ENCODE results near the gene C1QTNF9B.
"Not testable (repeated sequence)": the region's sequence is repeated elsewhere in the genome, so short reads cannot be mapped to it uniquely, and the experiment has no call there.

Gene C1QTNF9B

DNA sequence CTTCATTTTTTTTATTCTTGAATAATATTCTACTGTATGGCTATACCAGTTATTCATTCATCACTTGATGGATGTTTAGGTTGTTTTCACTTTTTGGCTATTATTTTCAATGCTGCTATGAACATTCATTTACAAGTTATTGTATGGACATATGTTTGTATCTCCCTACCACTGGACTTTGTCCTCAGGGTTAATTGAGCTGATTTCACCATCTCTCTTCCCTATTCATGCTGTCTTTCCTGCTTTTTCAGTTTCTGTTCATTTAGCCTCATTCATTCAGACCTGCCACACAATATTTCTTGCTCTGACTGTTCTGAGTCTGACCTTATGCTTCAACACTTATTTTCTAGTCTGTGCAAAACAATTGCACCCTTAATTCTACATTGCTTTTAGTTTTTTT, 12.3 kb upstream of the C1QTNF9B start:
- ATAC-seq (replicated peaks) = no peak
- DNase-seq = no peak
- peaks cover 17 to 20% of the 10 kb centered on the region in 2 donors for H3K27me3 Mint-ChIP-seq
- H3K4me1 Mint-ChIP-seq = peaks cover 0 to 9% of the 10 kb centered on the region in 2 donors
- no peaks in the 10 kb centered on the region for H3K9me3 Mint-ChIP-seq
- no peak overlapping the region for H3K27ac Mint-ChIP-seq
- H3K4me3 Mint-ChIP-seq = no peak overlapping the region
- no peaks in the 10 kb centered on the region for H3K36me3 Mint-ChIP-seq

DNA sequence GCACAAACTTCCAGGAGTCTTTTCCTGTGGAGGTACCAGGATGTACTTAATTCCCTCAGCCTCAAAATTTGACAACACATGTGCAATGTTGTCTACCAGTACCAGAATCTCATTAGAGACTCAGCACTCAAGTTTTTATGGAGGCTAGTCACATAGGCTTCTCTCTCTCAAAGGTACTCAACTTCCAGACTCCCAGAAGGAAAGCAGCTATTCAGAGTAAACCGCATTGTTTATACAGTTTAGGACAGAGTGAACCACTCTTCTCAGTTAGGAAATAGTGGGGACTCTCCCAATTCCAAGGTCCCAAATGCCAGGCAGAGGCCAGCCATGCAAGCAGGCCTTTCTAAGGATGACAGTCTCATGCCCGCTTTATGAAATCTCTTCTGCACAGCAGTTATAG, 8.5 kb upstream of the C1QTNF9B start:
- Mint-ChIP-seq H3K36me3 (no peaks in the 10 kb centered on the region), H3K27ac (no peak overlapping the region), H3K4me1 (peaks cover 2 to 7% of the 10 kb centered on the region in 2 donors), H3K27me3 (peaks cover 39 to 41% of the 10 kb centered on the region in 2 donors), H3K9me3 (no peaks in the 10 kb centered on the region), H3K4me3 (no peak overlapping the region)
- ATAC-seq (replicated peaks) (no peak), DNase-seq (no peak)

DNA sequence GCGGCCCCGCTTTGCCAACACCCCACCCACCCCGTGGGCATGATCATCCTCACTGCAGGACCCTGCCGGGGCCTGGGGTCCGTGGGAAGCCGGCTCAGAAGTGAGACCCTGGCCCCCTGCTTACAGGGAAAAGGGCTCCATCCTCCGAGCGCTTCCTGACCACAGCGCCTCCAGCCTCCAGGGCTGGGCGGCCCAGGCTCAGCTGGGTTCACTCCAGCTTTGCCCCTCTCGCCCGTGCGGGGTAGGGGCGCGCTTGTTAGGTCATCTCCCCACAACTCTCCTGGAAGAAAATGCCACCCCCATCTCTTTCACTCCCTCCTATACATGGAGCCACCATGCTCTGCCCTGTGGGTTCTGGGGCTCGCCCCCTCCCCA, 6.6 kb upstream of the C1QTNF9B start:
- H3K36me3 Mint-ChIP-seq = no peaks in the 10 kb centered on the region
- H3K4me1 Mint-ChIP-seq = peaks cover 2 to 7% of the 10 kb centered on the region in 2 donors
- ATAC-seq (replicated peaks) (no peak), DNase-seq (no peak)
- H3K27me3 Mint-ChIP-seq = peaks cover 39 to 45% of the 10 kb centered on the region in 2 donors
- no peaks in the 10 kb centered on the region for H3K9me3 Mint-ChIP-seq
- no peak overlapping the region for H3K27ac Mint-ChIP-seq
- peak overlapping the region; percentile 32 to 59 for H3K4me3 Mint-ChIP-seq

DNA sequence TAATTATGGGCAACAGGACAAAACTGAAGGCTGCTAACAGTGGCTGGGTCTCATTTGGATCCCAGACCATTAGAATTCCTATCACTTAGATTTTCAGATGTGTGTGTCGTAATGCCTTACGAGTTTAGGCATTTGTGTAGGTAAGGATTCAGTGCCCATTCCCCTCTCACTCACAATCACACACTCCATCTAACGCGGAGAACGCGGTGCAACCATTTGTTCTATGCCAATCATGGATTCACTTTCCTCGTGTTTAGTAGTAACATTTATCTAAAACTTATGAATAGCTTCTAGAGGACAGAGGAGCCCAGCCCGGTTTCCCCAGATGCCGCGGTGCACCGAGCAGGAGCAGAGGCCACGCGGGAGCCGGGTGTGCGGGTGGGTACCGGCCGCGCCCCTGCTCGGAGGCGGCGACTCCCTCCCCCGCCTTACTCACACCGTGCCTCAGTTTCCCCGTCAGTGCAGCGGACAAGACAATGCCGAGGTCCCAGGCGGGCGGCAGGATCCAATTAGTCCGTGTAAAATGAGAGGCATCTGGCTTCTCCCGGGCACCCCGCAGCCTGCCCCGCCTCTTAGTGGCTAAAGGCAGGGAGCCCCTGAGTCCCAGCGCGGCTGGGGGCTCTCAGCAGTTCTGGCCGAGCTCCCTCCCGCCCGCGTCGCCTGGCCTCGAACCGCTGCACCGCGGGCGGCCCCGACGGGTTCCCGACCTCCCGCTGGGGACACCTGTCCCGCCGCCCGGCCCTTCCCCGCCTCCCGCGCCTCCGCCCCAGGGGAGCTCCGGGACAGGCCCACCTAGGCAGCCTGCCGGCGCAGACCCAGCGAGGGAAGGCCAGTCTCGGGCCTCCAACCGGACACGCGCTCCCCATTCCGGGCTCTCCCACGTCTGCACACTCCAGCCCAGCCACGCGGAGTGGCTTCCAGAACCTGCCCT, 5.9 kb upstream of the C1QTNF9B start:
- H3K36me3 Mint-ChIP-seq = no peaks in the 10 kb centered on the region
- DNase-seq = no peak
- H3K4me1 Mint-ChIP-seq = peaks cover 2 to 7% of the 10 kb centered on the region in 2 donors
- ATAC-seq (replicated peaks) = peak; percentile 19 to 33
- H3K9me3 Mint-ChIP-seq = no peaks in the 10 kb centered on the region
- H3K27ac Mint-ChIP-seq = no peak overlapping the region
- peak overlapping the region; percentile 32 to 59 for H3K4me3 Mint-ChIP-seq
- H3K27me3 Mint-ChIP-seq = peaks cover 39 to 45% of the 10 kb centered on the region in 2 donors

DNA sequence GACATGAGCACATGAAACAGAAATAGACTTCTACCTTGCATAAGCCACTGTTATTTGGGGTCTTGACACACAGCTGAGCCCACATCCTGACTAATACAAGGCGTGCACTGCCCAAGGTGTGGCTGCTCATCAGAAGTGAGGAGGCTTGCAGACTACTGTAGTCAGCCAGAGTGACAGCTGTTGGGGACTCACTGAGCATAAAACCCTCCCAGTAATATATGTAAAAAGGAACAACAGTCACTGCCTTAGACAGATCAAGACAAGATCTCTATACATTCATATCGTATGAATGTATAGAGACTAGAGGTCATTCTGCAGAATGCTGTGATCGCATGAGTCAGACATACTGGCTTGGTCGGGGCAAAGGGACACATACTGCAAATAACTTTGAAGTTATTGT, 4.1 kb upstream of the C1QTNF9B start:
- no peaks in the 10 kb centered on the region for H3K9me3 Mint-ChIP-seq
- H3K4me3 Mint-ChIP-seq = no peak overlapping the region
- H3K27me3 Mint-ChIP-seq = peaks cover 33 to 41% of the 10 kb centered on the region in 2 donors
- H3K36me3 Mint-ChIP-seq = no peaks in the 10 kb centered on the region
- no peak overlapping the region for H3K27ac Mint-ChIP-seq
- peaks cover 2 to 7% of the 10 kb centered on the region in 2 donors for H3K4me1 Mint-ChIP-seq
- no peak for DNase-seq
- no peak for ATAC-seq (replicated peaks)

DNA sequence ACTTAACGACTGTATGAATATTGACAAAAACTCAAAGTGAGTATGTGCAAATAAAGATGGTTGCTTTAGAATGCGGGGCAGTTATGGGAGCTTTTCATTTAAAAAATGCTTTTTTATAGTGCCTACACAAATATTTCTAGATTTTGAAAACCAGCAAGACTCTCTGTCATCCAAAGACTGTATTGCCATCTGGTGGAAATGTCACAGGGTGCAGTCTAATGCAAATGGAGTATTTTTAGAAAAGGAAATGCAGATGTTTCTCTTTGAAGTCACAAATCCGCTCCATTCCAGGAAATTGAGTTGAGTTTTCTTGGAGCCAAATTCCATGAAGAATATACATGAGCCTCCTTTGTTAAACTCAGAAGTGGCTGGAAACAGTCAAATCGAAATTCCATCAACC, 2.3 kb upstream of the C1QTNF9B start:
- H3K4me1 Mint-ChIP-seq = peaks cover 2 to 7% of the 10 kb centered on the region in 2 donors
- DNase-seq = no peak
- H3K36me3 Mint-ChIP-seq = no peaks in the 10 kb centered on the region
- no peak overlapping the region for H3K4me3 Mint-ChIP-seq
- no peaks in the 10 kb centered on the region for H3K9me3 Mint-ChIP-seq
- ATAC-seq (replicated peaks) = peak; percentile 60 to 63
- no peak overlapping the region for H3K27ac Mint-ChIP-seq
- H3K27me3 Mint-ChIP-seq = peaks cover 36 to 40% of the 10 kb centered on the region in 2 donors

DNA sequence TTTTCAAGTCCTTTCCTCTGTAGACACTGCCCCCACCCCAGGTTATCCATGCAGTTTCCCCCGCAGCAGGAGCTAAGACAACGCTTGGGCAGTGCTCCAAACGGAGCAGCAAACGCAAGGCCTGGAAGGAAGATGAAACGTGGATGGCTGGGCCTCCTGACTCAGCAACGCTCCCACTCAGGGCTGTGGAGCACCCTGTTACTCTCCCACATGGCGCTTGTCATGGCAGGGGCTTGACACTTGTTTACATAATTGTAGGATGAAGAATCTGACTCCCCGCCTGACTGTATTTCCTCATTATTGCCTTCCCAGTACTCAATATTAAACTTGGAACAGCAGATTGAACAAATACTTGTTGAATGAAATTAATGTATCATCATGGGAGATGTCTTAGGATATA, 799 bp upstream of the C1QTNF9B start:
- Mint-ChIP-seq H3K27ac (no peak overlapping the region), H3K4me3 (no peak overlapping the region), H3K9me3 (no peaks in the 10 kb centered on the region), H3K36me3 (no peaks in the 10 kb centered on the region), H3K27me3 (peaks cover 26 to 30% of the 10 kb centered on the region in 2 donors), H3K4me1 (no peaks in the 10 kb centered on the region)
- DNase-seq (no peak), ATAC-seq (replicated peaks) (no peak)

DNA sequence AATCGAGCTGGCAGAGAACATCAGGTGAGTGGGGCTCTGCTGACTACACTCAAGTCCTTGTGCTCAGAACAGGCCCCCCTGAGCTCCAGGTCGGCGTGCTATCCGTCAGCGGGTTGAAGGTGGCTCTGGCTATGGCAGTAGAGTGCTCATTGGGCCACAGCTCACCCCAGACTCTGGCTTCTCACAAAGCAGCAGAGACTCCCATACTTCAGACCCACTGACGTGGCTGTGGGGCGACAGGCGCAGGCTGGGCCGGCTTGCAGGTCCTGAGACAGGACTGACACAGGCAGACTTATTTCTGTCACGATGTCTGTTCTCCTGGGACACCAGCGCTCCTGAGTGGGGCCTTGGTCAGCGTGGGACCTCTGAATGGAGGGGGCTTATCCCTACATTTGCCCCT, 2.6 kb downstream of the C1QTNF9B start:
- H3K9me3 Mint-ChIP-seq = not testable (repeated sequence)

DNA sequence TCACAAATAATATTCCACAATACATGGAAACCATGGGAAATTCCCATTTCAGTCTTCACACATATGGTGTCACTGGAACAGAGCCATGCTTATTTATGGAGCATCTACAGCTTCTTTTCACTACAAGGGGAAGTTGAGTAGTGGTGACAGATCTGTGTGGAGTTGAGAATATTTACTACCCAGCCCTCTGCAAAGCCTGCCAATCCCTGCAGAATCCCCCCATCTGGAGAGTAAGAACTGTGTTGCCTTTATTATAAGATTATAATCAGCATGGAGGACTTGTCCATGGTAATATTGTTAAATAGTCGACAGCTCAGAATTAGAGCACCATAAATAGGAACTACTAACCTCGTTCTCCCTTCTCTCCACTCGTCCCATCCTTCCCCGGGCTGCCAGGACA, 3.5 kb downstream of the C1QTNF9B start:
- peaks cover 8 to 12% of the 10 kb centered on the region in 2 donors for H3K4me1 Mint-ChIP-seq
- H3K36me3 Mint-ChIP-seq; H3K4me3 Mint-ChIP-seq; H3K9me3 Mint-ChIP-seq; H3K27me3 Mint-ChIP-seq; DNase-seq; H3K27ac Mint-ChIP-seq; ATAC-seq (replicated peaks): not testable (repeated sequence)

More for the DNA sequence above, 2.6 kb downstream of the C1QTNF9B start:
- not testable (repeated sequence) for H3K27ac Mint-ChIP-seq; H3K4me1 Mint-ChIP-seq; H3K27me3 Mint-ChIP-seq; ATAC-seq (replicated peaks); H3K4me3 Mint-ChIP-seq; DNase-seq; H3K36me3 Mint-ChIP-seq

DNA sequence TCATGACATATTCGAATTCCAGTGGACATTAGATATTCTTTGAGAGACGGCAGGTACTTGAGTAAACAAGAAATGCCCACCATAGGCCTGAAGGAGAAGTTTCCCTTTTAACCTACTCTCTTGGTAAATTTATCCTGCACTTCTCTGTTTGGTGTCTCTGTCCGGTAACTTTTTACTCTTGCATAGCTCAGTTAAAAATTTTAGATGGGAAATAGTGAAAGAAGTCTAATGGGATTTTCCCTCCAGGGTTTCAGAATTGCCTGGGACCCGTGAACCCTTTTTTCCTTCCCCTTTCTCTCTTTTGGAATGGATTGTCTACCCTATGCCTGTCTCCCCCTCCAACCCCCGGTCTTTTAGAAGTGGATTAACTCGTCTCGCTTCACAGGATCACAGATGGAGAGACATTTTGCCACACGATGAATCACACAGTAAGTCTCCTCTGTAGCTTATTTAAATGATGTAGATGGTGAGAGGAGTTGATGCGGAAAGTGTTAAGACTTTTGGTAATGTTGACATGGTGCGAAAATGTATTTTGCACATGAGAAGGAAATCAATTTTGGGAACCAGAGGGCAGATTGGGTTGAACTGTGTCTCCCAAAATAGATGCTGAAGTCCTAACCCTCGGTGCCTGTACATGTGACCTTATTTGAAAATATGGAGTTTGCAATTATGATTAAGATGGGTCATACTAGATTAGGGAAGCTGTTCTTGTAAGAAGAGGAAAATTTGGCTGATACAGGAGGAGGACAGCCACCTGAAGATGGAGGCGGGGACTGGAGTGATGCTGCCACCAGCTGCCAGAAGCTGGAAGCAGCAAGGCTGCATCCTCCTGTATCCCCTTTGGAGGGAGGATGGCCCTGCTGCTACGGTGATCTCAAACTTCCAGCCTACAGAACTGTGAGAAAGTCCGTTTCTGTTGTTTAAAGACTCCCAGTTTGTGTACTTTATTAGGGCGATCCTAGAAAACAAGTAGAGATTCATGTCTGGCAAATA, 7.4 kb downstream of the C1QTNF9B start:
- peak; percentile 13 to 41 for ATAC-seq (replicated peaks)
- Mint-ChIP-seq H3K9me3 (no peaks in the 10 kb centered on the region), H3K27me3 (peaks cover 0 to under 1% of the 10 kb centered on the region in 2 donors), H3K36me3 (peaks cover 2 to 3% of the 10 kb centered on the region in 2 donors), H3K4me1 (peaks cover 10 to 20% of the 10 kb centered on the region in 2 donors), H3K27ac (peak overlapping the region; percentile 98), H3K4me3 (peak overlapping the region; percentile 98 to 99)
- DNase-seq = no peak

DNA sequence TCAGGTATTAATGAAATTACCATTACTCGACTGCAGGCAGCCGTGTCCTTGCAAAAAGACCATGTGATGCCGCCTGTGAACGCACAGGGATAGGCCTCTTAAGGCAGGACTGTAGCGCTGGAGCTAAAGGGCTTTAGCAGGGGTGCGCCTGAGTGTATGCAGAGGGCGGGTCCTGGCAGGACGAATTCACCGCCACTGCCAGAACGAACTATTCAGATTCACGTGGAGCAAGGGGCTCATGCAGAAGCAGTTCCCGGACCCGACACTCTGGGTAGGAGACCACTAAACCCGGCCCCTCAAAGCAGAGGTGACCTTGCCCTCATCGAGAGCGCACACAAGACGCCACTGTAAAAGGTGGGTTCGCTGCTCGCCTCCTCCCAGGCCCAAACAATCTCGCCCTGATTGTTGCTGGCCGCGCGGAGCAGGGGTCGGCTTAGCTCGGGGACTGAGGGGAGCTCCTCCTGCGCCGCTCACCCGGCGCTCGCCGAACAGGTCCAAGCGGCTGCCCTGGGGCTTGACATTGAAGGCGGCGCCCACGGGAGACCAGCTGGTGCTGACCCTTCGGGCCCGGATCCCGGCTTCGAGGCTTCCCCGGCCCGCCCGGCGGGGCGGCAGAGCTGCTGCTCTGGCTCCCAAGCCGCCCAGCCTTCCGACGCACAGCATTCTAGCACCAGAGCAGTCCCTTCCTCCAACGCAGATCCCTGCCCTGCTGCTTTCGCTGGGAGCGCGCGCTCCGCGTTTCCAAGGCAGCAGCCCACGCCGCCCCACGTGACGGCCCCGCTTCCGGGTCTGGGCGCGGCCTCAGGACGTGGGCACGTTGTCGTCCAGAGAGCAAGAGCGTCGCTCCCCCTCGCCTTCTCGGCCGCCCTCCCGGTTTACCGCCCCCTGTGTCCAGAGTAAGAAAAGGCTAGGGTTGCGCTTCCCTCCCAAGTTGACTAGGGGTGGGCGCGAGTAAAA, 8.4 kb downstream of the C1QTNF9B start, which contains the start of gene MIPEP:
Gene MIPEP, minus strand, starts transcription at position 743 of the 957 bp plus-strand sequence. Its CDS starts 80 bp downstream, at position 663.
- Mint-ChIP-seq H3K9me3 (no peaks in the 10 kb centered on the region), H3K36me3 (peaks cover 8 to 9% of the 10 kb centered on the region in 2 donors), H3K27me3 (no peaks in the 10 kb centered on the region), H3K4me3 (peak within 1 kb of the TSS; percentile 98 to 99), H3K27ac (peak within 1 kb of the TSS; percentile 98), H3K4me1 (peaks cover 10 to 20% of the 10 kb centered on the region in 2 donors)
- DNase-seq (peak; percentile 87), ATAC-seq (replicated peaks) (peak; percentile 92 to 97)

DNA sequence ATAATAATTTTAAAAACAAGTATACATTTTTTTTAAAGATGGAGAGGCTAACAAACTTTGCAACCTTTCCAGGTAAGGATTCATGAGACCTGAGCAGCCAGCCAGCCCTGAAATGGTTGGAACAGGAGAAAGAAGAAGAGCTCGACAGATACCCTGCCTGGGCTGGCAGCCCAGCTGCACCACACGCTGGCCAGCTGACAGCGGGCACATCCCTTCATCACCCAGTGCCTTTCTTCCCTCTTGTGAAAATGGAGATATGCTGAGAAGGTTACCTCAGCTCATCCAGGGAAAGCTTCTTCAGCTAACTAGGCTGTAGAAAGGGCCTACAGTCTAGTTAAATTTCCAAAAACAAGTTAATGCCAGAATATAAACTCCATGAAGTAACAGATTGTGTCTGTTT, 12.9 kb downstream of the C1QTNF9B start:
- H3K36me3 Mint-ChIP-seq = peaks cover 19 to 35% of the 10 kb centered on the region in 2 donors
- not testable (repeated sequence) for H3K27ac Mint-ChIP-seq; H3K4me3 Mint-ChIP-seq; ATAC-seq (replicated peaks); H3K9me3 Mint-ChIP-seq; DNase-seq; H3K27me3 Mint-ChIP-seq
- H3K4me1 Mint-ChIP-seq = peaks cover 3 to 14% of the 10 kb centered on the region in 2 donors

DNA sequence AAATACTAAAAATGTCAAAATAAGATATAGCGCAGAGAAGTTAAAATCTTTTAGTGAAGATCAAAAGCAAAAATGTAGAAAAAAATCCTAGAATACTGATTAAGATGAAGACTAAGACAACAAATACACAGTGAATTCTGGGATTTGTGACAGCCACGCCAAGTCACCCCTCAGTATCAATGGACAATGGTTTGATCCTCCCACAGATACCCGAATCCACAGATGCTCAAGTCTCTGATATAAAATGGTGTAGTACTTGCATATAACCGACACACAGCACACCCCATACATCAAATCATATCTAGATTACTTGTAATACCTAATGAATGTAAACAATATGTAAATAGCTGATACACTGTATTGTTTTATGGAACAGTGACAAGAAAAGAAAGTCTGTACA, 14.0 kb downstream of the C1QTNF9B start:
- Mint-ChIP-seq H3K36me3 (peaks cover 19 to 42% of the 10 kb centered on the region in 2 donors), H3K27me3 (no peaks in the 10 kb centered on the region), H3K4me1 (peaks cover 3 to 9% of the 10 kb centered on the region in 2 donors), H3K27ac (no peak overlapping the region), H3K9me3 (no peaks in the 10 kb centered on the region), H3K4me3 (no peak overlapping the region)
- ATAC-seq (replicated peaks) (no peak), DNase-seq (no peak)

Measured in stimulated activated naive B cell treated with anti-CD40 and anti-IgM and Interleukin-4, amounts not matched to agents 10 μg/mL and 1 μg/mL and 100 μg/mL, for 72 hours (primary cell).